ENCODE data around the gene GRWD1. TPM values are rescaled to one million over a fixed set of nuclear protein-coding genes. Genes with fewer than 3 reads are reported as not detected.

The GRWD1 gene
- total and polyA plus RNA-seq, 9 donors: 20.4 to 29.9 (median 25.8) TPM

DNA sequence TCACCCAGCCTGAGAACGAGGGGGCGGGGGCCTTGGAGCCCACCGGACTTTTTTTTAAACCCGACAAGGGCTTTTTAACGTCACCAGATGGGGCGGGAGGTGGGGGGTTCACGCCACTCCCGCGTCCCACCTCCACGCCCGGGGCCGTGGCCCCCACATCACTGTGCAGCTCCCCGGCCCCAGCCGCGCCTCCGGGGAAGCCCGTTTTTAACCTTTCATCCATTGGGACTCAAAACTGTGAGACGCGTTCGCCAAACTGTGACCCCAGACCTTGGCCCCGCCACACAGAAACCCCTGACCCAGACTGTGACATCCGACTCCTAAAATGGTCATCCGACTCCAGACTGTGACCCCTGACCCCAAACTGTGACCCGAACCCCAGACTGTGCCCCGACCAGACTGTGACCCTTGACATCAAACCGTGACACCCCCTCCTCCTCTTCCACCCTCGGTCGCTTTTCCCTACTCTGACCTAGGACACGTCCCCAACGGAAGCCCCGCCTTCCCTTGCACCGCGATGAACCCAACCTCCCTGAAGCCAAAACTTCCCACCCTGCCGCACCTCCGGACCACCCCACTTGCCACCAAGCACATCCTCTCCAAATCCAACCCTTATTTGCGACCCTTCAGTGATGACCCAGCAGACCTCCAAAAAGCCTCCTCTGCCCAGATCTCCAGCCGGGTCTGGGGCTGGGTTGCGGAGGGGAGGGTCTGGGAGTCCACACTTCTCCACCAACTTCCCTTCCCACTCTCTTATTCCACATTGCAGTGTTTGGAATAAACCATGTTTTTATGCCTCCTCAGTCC lies 1.5 kb upstream of the GRWD1 start:
- 12% methylated on average over 31 of the region's 38 CpGs for WGBS (ENCODE audit: insufficient coverage)
- peaks cover 22% of the 10 kb centered on the region for H3K4me1 ChIP-seq (ENCODE audit: control insufficient read depth, insufficient read depth, low read length)
- peaks cover 37% of the 10 kb centered on the region for H3K27me3 ChIP-seq (ENCODE audit: control insufficient read depth, insufficient read depth, low read length)
- peaks cover 19% of the 10 kb centered on the region for H3K36me3 ChIP-seq (ENCODE audit: control insufficient read depth, insufficient read depth, low read length)
- DNase-seq: no peak
- no peak overlapping the region for H3K27ac ChIP-seq (ENCODE audit: low read length)
- H3K4me3 ChIP-seq (ENCODE audit: low read length): peak overlapping the region; percentile 98
- no peaks in the 10 kb centered on the region for H3K9me3 ChIP-seq (replicated peaks; ENCODE audit: control insufficient read depth, low read depth, low read length)

GRCh38 chr19:48444936-48445200 lies 915 bp upstream of the GRWD1 start:
- H3K9me3 ChIP-seq (replicated peaks; ENCODE audit: control insufficient read depth, low read depth, low read length): no peaks in the 10 kb centered on the region
- no CpG with 5 or more reads among the region's 3 CpGs for WGBS (ENCODE audit: insufficient coverage)
- DNase-seq: no peak
- H3K27me3 ChIP-seq (ENCODE audit: control insufficient read depth, insufficient read depth, low read length): peaks cover 37% of the 10 kb centered on the region
- peak overlapping the region; percentile 93 for H3K27ac ChIP-seq (ENCODE audit: low read length)
- H3K36me3 ChIP-seq (ENCODE audit: control insufficient read depth, insufficient read depth, low read length): peaks cover 24% of the 10 kb centered on the region
- H3K4me3 ChIP-seq (ENCODE audit: low read length): peak overlapping the region; percentile 98
- H3K4me1 ChIP-seq (ENCODE audit: control insufficient read depth, insufficient read depth, low read length): peaks cover 22% of the 10 kb centered on the region

GRCh38 chr19:48445256-48445605 lies 552 bp upstream of the GRWD1 start:
- Histone ChIP-seq H3K27ac (ENCODE audit: low read length) (peak overlapping the region; percentile 93), H3K4me3 (ENCODE audit: low read length) (peak overlapping the region; percentile 98), H3K27me3 (ENCODE audit: control insufficient read depth, insufficient read depth, low read length) (peaks cover 36% of the 10 kb centered on the region), H3K36me3 (ENCODE audit: control insufficient read depth, insufficient read depth, low read length) (peaks cover 28% of the 10 kb centered on the region), H3K9me3 (replicated peaks; ENCODE audit: control insufficient read depth, low read depth, low read length) (no peaks in the 10 kb centered on the region), H3K4me1 (ENCODE audit: control insufficient read depth, insufficient read depth, low read length) (peaks cover 22% of the 10 kb centered on the region)
- DNase-seq: peak; percentile 91
- no CpG with 5 or more reads among the region's 6 CpGs for WGBS (ENCODE audit: insufficient coverage)

GRCh38 chr19:48446579-48446978 lies 796 bp downstream of the GRWD1 start:
- Histone ChIP-seq H3K27me3 (ENCODE audit: control insufficient read depth, insufficient read depth, low read length) (peaks cover 25% of the 10 kb centered on the region), H3K4me1 (ENCODE audit: control insufficient read depth, insufficient read depth, low read length) (peaks cover 22% of the 10 kb centered on the region), H3K36me3 (ENCODE audit: control insufficient read depth, insufficient read depth, low read length) (peaks cover 42% of the 10 kb centered on the region), H3K9me3 (replicated peaks; ENCODE audit: control insufficient read depth, low read depth, low read length) (no peaks in the 10 kb centered on the region), H3K27ac (ENCODE audit: low read length) (no peak overlapping the region), H3K4me3 (ENCODE audit: low read length) (peak overlapping the region; percentile 98)
- 58% methylated on average over 2 of the region's 7 CpGs for WGBS (ENCODE audit: insufficient coverage)
- DNase-seq: no peak

DNA sequence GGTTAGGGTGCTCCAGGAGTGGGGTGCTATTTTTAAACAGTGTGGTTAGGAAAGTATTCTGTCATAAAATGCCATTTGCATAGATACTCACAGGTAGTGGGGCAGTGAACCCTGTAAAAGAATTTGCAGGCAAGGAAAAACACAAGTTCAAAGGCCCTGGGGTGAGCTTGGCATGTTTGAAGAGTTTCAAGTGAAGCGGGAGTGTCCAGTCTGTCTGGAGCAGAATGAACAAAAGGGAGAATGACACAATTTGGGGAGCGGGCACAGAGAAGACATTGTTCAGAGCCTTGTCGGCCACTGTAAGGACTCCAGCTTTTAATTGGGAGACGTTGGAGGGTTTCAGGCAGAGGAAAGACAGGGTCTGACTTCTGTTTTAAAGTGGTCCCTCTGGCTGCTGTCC lies 2.8 kb downstream of the GRWD1 start:
- Histone ChIP-seq H3K36me3 (ENCODE audit: control insufficient read depth, insufficient read depth, low read length) (peaks cover 59% of the 10 kb centered on the region), H3K4me3 (ENCODE audit: low read length) (no peak overlapping the region), H3K9me3 (replicated peaks; ENCODE audit: control insufficient read depth, low read depth, low read length) (no peaks in the 10 kb centered on the region), H3K4me1 (ENCODE audit: control insufficient read depth, insufficient read depth, low read length) (peaks cover 22% of the 10 kb centered on the region), H3K27me3 (ENCODE audit: control insufficient read depth, insufficient read depth, low read length) (peaks cover 15% of the 10 kb centered on the region), H3K27ac (ENCODE audit: low read length) (no peak overlapping the region)
- no peak for DNase-seq
- 91% methylated on average over 4 of the region's 4 CpGs for WGBS (ENCODE audit: insufficient coverage)

GRCh38 chr19:48450441-48450840 lies 4.7 kb downstream of the GRWD1 start:
- Histone ChIP-seq H3K9me3 (replicated peaks; ENCODE audit: control insufficient read depth, low read depth, low read length) (no peaks in the 10 kb centered on the region), H3K27me3 (ENCODE audit: control insufficient read depth, insufficient read depth, low read length) (no peaks in the 10 kb centered on the region), H3K36me3 (ENCODE audit: control insufficient read depth, insufficient read depth, low read length) (peaks cover 75% of the 10 kb centered on the region), H3K27ac (ENCODE audit: low read length) (no peak overlapping the region), H3K4me3 (ENCODE audit: low read length) (no peak overlapping the region), H3K4me1 (ENCODE audit: control insufficient read depth, insufficient read depth, low read length) (peaks cover 5% of the 10 kb centered on the region)
- no peak for DNase-seq
- 90% methylated on average over 20 of the region's 23 CpGs for WGBS (ENCODE audit: insufficient coverage)

DNA sequence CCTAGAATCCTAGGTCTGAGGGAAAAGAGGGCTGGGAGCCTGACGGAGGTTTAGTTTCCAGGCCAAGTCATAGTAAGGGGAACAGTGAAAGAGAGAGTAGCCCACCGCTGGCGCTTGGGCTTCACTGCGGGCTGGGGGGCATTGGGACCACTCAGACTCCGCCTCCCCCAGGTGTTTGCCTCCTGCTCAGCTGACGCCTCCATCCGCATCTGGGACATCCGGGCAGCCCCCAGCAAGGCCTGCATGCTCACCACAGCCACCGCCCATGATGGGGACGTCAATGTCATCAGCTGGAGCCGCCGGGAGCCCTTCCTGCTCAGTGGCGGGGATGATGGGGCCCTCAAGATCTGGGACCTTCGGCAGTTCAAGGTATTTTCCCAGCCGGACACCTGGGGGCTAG lies 5.1 kb downstream of the GRWD1 start:
- DNase-seq: no peak
- Histone ChIP-seq H3K27ac (ENCODE audit: low read length) (no peak overlapping the region), H3K27me3 (ENCODE audit: control insufficient read depth, insufficient read depth, low read length) (no peaks in the 10 kb centered on the region), H3K4me1 (ENCODE audit: control insufficient read depth, insufficient read depth, low read length) (peaks cover 5% of the 10 kb centered on the region), H3K9me3 (replicated peaks; ENCODE audit: control insufficient read depth, low read depth, low read length) (no peaks in the 10 kb centered on the region), H3K36me3 (ENCODE audit: control insufficient read depth, insufficient read depth, low read length) (peaks cover 79% of the 10 kb centered on the region), H3K4me3 (ENCODE audit: low read length) (no peak overlapping the region)
- WGBS (ENCODE audit: insufficient coverage): 85% methylated on average over 13 of the region's 15 CpGs

DNA sequence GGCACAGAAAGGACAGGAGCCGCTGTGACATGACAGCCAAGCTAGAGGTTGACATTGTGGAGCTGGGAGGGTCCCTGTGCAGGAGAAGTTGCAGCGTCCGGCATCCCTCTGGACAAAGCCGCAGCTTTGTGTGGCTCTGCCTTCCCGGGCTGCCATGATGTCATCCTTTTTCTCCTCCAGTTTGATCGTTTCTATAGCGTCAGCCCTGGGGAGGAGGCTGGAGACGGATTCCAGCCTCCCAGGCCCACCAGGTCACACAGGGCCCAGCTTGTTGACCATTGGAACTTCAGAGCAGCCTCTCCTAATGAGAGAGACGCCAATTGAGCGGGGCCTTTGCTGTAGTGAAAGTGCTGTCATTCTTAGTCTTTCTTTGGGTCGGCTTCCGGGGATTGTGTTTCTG lies 5.8 kb downstream of the GRWD1 start:
- WGBS (ENCODE audit: insufficient coverage): 91% methylated on average over 6 of the region's 12 CpGs
- Histone ChIP-seq H3K4me3 (ENCODE audit: low read length) (no peak overlapping the region), H3K27me3 (ENCODE audit: control insufficient read depth, insufficient read depth, low read length) (no peaks in the 10 kb centered on the region), H3K27ac (ENCODE audit: low read length) (no peak overlapping the region), H3K4me1 (ENCODE audit: control insufficient read depth, insufficient read depth, low read length) (peaks cover 1% of the 10 kb centered on the region), H3K9me3 (replicated peaks; ENCODE audit: control insufficient read depth, low read depth, low read length) (no peaks in the 10 kb centered on the region), H3K36me3 (ENCODE audit: control insufficient read depth, insufficient read depth, low read length) (peaks cover 86% of the 10 kb centered on the region)
- no peak for DNase-seq

GRCh38 chr19:48452289-48453190 lies 6.8 kb downstream of the GRWD1 start:
- Histone ChIP-seq H3K36me3 (ENCODE audit: control insufficient read depth, insufficient read depth, low read length) (peaks cover 88% of the 10 kb centered on the region), H3K4me1 (ENCODE audit: control insufficient read depth, insufficient read depth, low read length) (no peaks in the 10 kb centered on the region), H3K27ac (ENCODE audit: low read length) (no peak overlapping the region), H3K9me3 (replicated peaks; ENCODE audit: control insufficient read depth, low read depth, low read length) (no peaks in the 10 kb centered on the region), H3K4me3 (ENCODE audit: low read length) (no peak overlapping the region), H3K27me3 (ENCODE audit: control insufficient read depth, insufficient read depth, low read length) (no peaks in the 10 kb centered on the region)
- 93% methylated on average over 27 of the region's 33 CpGs for WGBS (ENCODE audit: insufficient coverage)
- DNase-seq: no peak

DNA sequence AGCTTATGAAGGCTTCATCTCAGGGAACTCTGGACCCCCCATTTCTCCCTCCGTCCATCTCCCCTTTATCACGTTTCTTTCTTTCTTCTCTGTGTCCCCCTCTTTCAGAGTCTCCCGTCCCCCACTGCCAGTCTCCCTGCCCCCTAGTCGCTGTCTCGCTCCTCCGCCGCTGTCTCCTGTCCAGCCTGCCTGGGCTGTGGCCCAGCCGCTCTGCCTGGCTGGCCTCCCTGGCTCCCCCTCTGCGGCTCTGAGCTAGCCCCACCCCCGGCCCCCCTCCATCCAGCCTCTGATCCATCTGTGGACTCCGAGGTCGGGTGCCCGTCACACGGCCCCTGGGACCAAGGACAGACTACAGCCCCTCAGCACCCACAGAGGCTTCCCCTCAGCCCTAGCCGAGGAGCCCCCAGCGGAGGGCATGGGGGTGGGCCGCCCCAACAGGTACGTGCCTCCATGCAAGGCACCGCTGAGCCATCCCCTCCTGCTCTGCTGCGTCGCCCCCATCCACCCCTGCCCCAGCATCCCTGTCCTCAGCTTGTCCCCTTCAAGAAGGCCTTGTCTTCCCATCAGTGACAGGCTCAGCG lies 8.5 kb downstream of the GRWD1 start:
- H3K4me1 ChIP-seq (ENCODE audit: control insufficient read depth, insufficient read depth, low read length): no peaks in the 10 kb centered on the region
- H3K4me3 ChIP-seq (ENCODE audit: low read length): no peak overlapping the region
- no peak overlapping the region for H3K27ac ChIP-seq (ENCODE audit: low read length)
- H3K36me3 ChIP-seq (ENCODE audit: control insufficient read depth, insufficient read depth, low read length): peaks cover 75% of the 10 kb centered on the region
- no peaks in the 10 kb centered on the region for H3K9me3 ChIP-seq (replicated peaks; ENCODE audit: control insufficient read depth, low read depth, low read length)
- WGBS (ENCODE audit: insufficient coverage): 78% methylated on average over 18 of the region's 22 CpGs
- no peaks in the 10 kb centered on the region for H3K27me3 ChIP-seq (ENCODE audit: control insufficient read depth, insufficient read depth, low read length)
- no peak for DNase-seq

Measured in muscle of leg (tissue), 11 donors.